CD8-positive, alpha-beta memory T cell (primary cell): ENCODE measurements around the gene CACNB1. TPM values are rescaled to one million over a fixed set of nuclear protein-coding genes. Genes with fewer than 3 reads are reported as not detected.

Experiments used
- CTCF ChIA-PET: fragments of 350-600 bp; sonication (Branson Sonifier 250); formaldehyde crosslinking; loops from one replicate; lab custom pipeline; 2021; ENCODE audit warnings: antibody characterized with exemption; lab: Charles Lee
- POLR2A ChIA-PET: fragments of 350-600 bp; sonication (Branson Sonifier 250); formaldehyde crosslinking; loops from one replicate; lab custom pipeline; 2021; ENCODE audit warnings: antibody characterized with exemption; lab: Charles Lee
- DNase-seq, 5 donors: peaks; one replicate each; pipeline versions ENCODE4 v3.0.0 to v3.0.0-alpha.2; 2020 to 2022; ENCODE audit warnings: mixed read lengths in 1 of 5
- H3K27ac ChIP-seq: one replicate; pipeline ENCODE4 v1.7.0; 2013; ENCODE audit warnings: low read depth, mild to moderate bottlenecking, low read length, moderate library complexity
- H3K27me3 ChIP-seq: 2 replicates; pipeline ENCODE4 v1.7.0; 2013; ENCODE audit warnings: low read length, mild to moderate bottlenecking; ENCODE audit not compliant: insufficient read depth, poor library complexity, severe bottlenecking
- H3K36me3 ChIP-seq: 2 replicates; pipeline ENCODE4 v1.7.0; 2013; ENCODE audit warnings: mild to moderate bottlenecking, low read length, moderate library complexity; ENCODE audit not compliant: insufficient read depth
- H3K4me1 ChIP-seq: 2 replicates; pipeline ENCODE4 v1.7.0; 2013; ENCODE audit warnings: mild to moderate bottlenecking, low read length, moderate library complexity; ENCODE audit not compliant: insufficient read depth
- H3K4me3 ChIP-seq: 2 replicates; pipeline ENCODE4 v1.7.0; 2013; ENCODE audit warnings: mild to moderate bottlenecking, low read length
- H3K9me3 ChIP-seq: 2 replicates; pipeline ENCODE4 v1.7.0; 2013; ENCODE audit warnings: mild to moderate bottlenecking, low read length
- H3K27ac Mint-ChIP-seq, 8 donors: one replicate each; pipeline ENCODE4 v1.8.0; 2020 to 2021; ENCODE audit warnings: mixed read lengths in 8 of 8, mild to moderate bottlenecking in 6 of 8, inconsistent platforms in 3 of 8, moderate library complexity in 3 of 8
- H3K27me3 Mint-ChIP-seq, 2 donors: one replicate each; pipeline ENCODE4 v1.8.0; 2020 to 2021; ENCODE audit warnings: mixed read lengths in 2 of 2, mild to moderate bottlenecking in 1 of 2, moderate library complexity in 1 of 2
- H3K36me3 Mint-ChIP-seq, 3 donors: one replicate each; pipeline ENCODE4 v1.8.0; 2020 to 2021; ENCODE audit warnings: mixed read lengths in 3 of 3, inconsistent platforms in 1 of 3, mild to moderate bottlenecking in 1 of 3
- H3K4me1 Mint-ChIP-seq, 3 donors: one replicate each; pipeline ENCODE4 v1.8.0; 2020 to 2021; ENCODE audit warnings: mixed read lengths in 3 of 3, inconsistent platforms in 1 of 3, mild to moderate bottlenecking in 1 of 3
- H3K4me3 Mint-ChIP-seq, 7 donors: one replicate each; pipeline ENCODE4 v1.8.0; 2020 to 2021; ENCODE audit warnings: mixed read lengths in 7 of 7, mild to moderate bottlenecking in 6 of 7, moderate library complexity in 4 of 7, inconsistent platforms in 2 of 7
- H3K9me3 Mint-ChIP-seq, 5 donors: one replicate each; pipeline ENCODE4 v1.8.0; 2020 to 2022; ENCODE audit warnings: mixed read lengths in 5 of 5, mild to moderate bottlenecking in 3 of 5, moderate library complexity in 2 of 5, inconsistent platforms in 1 of 5
- polyA plus RNA-seq: library from polyadenylated mRNA; unstranded; fragments of 300-500 nt; fragmentation: Illumina TruSeq; gene quantifications from one replicate; pipeline ENCODE4 v1.2.3, GENCODE V29; 2021
- total RNA-seq, 2 experiments: library from RNA; stranded (reverse); gene quantifications; one replicate each; pipeline ENCODE4 v1.2.3, GENCODE V29; 2021

CACNB1 gene
- total and polyA plus RNA-seq, 3 experiments from 2014 or later, result 2.7 to 12.3 (median 10.6) TPM

GRCh38 chr17:39151150-39151942 is 46.1 kb downstream of the CACNB1 start, which contains the start of gene PLXDC1:
PLXDC1 (minus strand) TSS chr17:39151637; CDS start chr17:39151437, 200 bp downstream.
- Histone ChIP-seq H3K36me3 (no peaks in the 10 kb centered on the region), H3K27ac (no peak within 1 kb of the TSS), H3K9me3 (no peaks in the 10 kb centered on the region), H3K4me3 (peak within 1 kb of the TSS; percentile 87), H3K27me3 (no peaks in the 10 kb centered on the region), H3K4me1 (peaks cover 8% of the 10 kb centered on the region)
- Mint-ChIP-seq H3K27me3 (peaks cover 0 to 30% of the 10 kb centered on the region in 2 donors), H3K4me1 (peaks cover 48 to 59% (median 53%) of the 10 kb centered on the region in 3 donors), H3K9me3 (peaks cover 0 to 13% (median 10%) of the 10 kb centered on the region in 5 donors), H3K36me3 (peaks cover 0 to 15% (median 3%) of the 10 kb centered on the region in 3 donors), H3K4me3 (peak within 1 kb of the TSS; percentile 94 to 100 (median 99)), H3K27ac (peak within 1 kb of the TSS; percentile 89 to 99 (median 94))
- peak in 3 of 5 donors; percentile 13 to 52 (median 38) for DNase-seq
- ChIA-PET POLR2A (interaction anchor here (0.6 to 3.3 kb wide), 5 partner anchors 16 to 170 kb away, joined by 3 to 33 read pairs (median 12); partner anchors contain the start of gene RPL19), CTCF (interaction anchor here (0.7 to 6.8 kb wide), 19 partner anchors 7 to 283 kb away, joined by 3 to 128 read pairs (median 21); partner anchors contain the start of genes ARL5C, FBXO47 and LASP1)

DNA sequence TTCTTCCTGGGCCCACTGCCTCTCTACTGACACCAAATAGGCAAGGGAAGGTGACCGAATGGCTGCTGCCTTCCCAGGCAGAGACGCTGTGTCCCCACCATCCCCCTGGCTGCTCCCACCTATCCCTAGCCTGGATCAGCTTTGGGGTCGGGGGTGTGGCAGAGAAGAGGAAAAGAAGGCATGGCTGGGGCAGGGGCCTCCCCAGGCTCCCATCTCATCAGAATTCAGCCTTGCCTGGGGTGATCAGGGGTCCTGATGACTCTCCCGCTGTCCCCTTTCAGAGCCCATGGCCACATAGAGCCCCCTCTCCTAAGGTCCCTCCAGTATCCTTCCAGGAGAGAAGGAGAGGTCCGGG is 46.7 kb downstream of the CACNB1 start:
- Histone ChIP-seq H3K27me3 (no peaks in the 10 kb centered on the region), H3K27ac (no peak overlapping the region), H3K4me3 (peak overlapping the region; percentile 39), H3K9me3 (no peaks in the 10 kb centered on the region), H3K36me3 (no peaks in the 10 kb centered on the region), H3K4me1 (peaks cover 8% of the 10 kb centered on the region)
- CTCF ChIA-PET, result interaction anchor here (1.0 to 6.8 kb wide), 10 partner anchors 14 to 172 kb away, joined by 3 to 128 read pairs (median 24); partner anchors contain the start of gene ARL5C
- H3K4me1 Mint-ChIP-seq, result peaks cover 48 to 59% (median 53%) of the 10 kb centered on the region in 3 donors
- H3K9me3 Mint-ChIP-seq, result peaks cover 0 to 13% (median 10%) of the 10 kb centered on the region in 5 donors
- POLR2A ChIA-PET, result no interaction called here
- peaks cover 0 to 30% of the 10 kb centered on the region in 2 donors for H3K27me3 Mint-ChIP-seq
- H3K4me3 Mint-ChIP-seq, result peak overlapping the region; percentile 82 to 92 (median 84)
- peaks cover 0 to 15% (median 3%) of the 10 kb centered on the region in 3 donors for H3K36me3 Mint-ChIP-seq
- no peak for DNase-seq
- peak overlapping the region in 6 of 8 donors; percentile 47 to 93 (median 82) for H3K27ac Mint-ChIP-seq

- POLR2A ChIA-PET, result no interaction called here
- Mint-ChIP-seq H3K4me3 (peak overlapping the region; percentile 82 to 92 (median 84)), H3K9me3 (peaks cover 0 to 13% (median 10%) of the 10 kb centered on the region in 5 donors), H3K4me1 (peaks cover 50 to 62% (median 53%) of the 10 kb centered on the region in 3 donors), H3K36me3 (peaks cover 0 to 15% (median 3%) of the 10 kb centered on the region in 3 donors), H3K27me3 (peaks cover 0 to 27% of the 10 kb centered on the region in 2 donors), H3K27ac (peak overlapping the region in 5 of 8 donors; percentile 41 to 81 (median 53))
- no peaks in the 10 kb centered on the region for H3K9me3 ChIP-seq
- no peak for DNase-seq
- no peaks in the 10 kb centered on the region for H3K27me3 ChIP-seq
- no peak overlapping the region for H3K4me3 ChIP-seq
- CTCF ChIA-PET, result interaction anchor here (1.0 to 6.8 kb wide), 6 partner anchors 15 to 167 kb away, joined by 4 to 128 read pairs (median 46); no protein-coding TSS in a partner anchor
- peaks cover 8% of the 10 kb centered on the region for H3K4me1 ChIP-seq
- H3K27ac ChIP-seq, result no peak overlapping the region
- H3K36me3 ChIP-seq, result no peaks in the 10 kb centered on the region
Measured at GRCh38 chr17:39150104-39150634, 47.3 kb downstream of the CACNB1 start.

GRCh38 chr17:39147221-39148185 is 50.0 kb downstream of the CACNB1 start:
- peaks cover 33 to 48% (median 34%) of the 10 kb centered on the region in 3 donors for H3K4me1 Mint-ChIP-seq
- DNase-seq, result no peak
- H3K36me3 ChIP-seq, result no peaks in the 10 kb centered on the region
- H3K4me1 ChIP-seq, result peaks cover 8% of the 10 kb centered on the region
- no peak overlapping the region for H3K4me3 ChIP-seq
- H3K36me3 Mint-ChIP-seq, result peaks cover 0 to 1% (median 0%) of the 10 kb centered on the region in 3 donors
- peak overlapping the region in 5 of 8 donors; percentile 24 to 68 (median 44) for H3K27ac Mint-ChIP-seq
- no peaks in the 10 kb centered on the region for H3K27me3 ChIP-seq
- H3K9me3 ChIP-seq, result no peaks in the 10 kb centered on the region
- H3K27me3 Mint-ChIP-seq, result peaks cover 0 to 6% of the 10 kb centered on the region in 2 donors
- H3K27ac ChIP-seq, result no peak overlapping the region
- no peaks in the 10 kb centered on the region for H3K9me3 Mint-ChIP-seq
- POLR2A ChIA-PET, result no interaction called here
- CTCF ChIA-PET, result interaction anchor here (1.1 to 1.2 kb wide), 2 partner anchors 17 to 221 kb away, joined by 3 to 4 read pairs; no protein-coding TSS in a partner anchor
- peak overlapping the region in 2 of 7 donors; percentile 19 to 85 for H3K4me3 Mint-ChIP-seq

DNA sequence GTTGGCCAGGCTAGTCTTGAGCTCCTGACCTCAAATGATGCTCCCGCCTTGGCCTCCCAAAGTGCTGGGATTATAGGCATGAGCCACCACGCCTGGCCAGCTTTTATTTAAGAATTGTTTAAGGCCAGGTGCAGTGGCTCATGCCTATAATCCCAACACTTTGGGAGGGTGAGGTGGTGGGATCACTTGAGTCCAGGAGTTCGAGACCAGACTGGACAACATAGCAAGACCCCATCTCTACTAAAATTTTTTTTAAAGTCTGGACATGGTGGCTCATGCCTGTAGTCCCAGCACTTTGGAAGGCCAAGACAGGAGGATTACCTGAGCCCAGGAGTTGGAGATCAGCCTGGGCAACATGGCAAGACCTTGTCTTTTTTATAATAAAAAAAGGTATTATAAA is 51.2 kb downstream of the CACNB1 start:
- peaks cover 8% of the 10 kb centered on the region for H3K4me1 ChIP-seq
- H3K27me3 Mint-ChIP-seq, result peaks cover 0 to 3% of the 10 kb centered on the region in 2 donors

DNA sequence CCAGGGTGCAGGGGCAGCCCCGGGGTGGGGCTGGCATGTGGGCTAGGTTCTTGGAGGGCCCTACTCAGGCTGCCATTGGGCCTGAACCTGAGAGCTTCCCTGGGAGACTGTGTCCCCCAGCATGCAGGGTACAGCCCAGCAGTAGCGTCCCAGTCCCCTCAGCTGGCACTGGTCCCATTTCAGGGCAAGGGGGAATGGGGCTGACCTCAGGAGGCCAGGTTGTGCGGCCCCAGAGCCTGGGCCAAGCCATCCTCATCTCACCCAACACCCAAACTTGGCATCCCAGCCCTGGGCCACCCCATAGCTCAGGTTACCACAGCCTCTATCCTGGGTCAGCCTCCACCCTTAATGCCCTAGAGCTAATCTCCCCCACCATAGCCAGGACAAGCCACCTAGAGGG is 52.3 kb downstream of the CACNB1 start:
- no peak for DNase-seq
- no peaks in the 10 kb centered on the region for H3K4me1 ChIP-seq
- no peaks in the 10 kb centered on the region for H3K9me3 ChIP-seq
- ChIA-PET POLR2A (interaction anchor here (1.0 kb wide), 1 partner anchor 9 kb away, joined by 3 read pairs; no protein-coding TSS in a partner anchor), CTCF (interaction anchor here (1.0 to 2.2 kb wide), 5 partner anchors 8 to 75 kb away, joined by 3 to 14 read pairs (median 4); no protein-coding TSS in a partner anchor)
- Mint-ChIP-seq H3K27me3 (peaks cover 0 to 3% of the 10 kb centered on the region in 2 donors), H3K4me3 (no peak overlapping the region), H3K9me3 (no peaks in the 10 kb centered on the region), H3K36me3 (no peaks in the 10 kb centered on the region), H3K4me1 (peaks cover 16 to 30% (median 18%) of the 10 kb centered on the region in 3 donors), H3K27ac (peak overlapping the region in 1 of 8 donors; percentile 23)
- H3K4me3 ChIP-seq, result no peak overlapping the region
- H3K27me3 ChIP-seq, result no peaks in the 10 kb centered on the region
- no peaks in the 10 kb centered on the region for H3K36me3 ChIP-seq
- no peak overlapping the region for H3K27ac ChIP-seq

More for the DNA sequence above, 51.2 kb downstream of the CACNB1 start:
- no peak overlapping the region for H3K4me3 Mint-ChIP-seq
- no peaks in the 10 kb centered on the region for H3K36me3 Mint-ChIP-seq
- H3K4me1 Mint-ChIP-seq, result peaks cover 25 to 39% (median 26%) of the 10 kb centered on the region in 3 donors
- no peak overlapping the region for H3K27ac Mint-ChIP-seq
- no peaks in the 10 kb centered on the region for H3K27me3 ChIP-seq
- CTCF ChIA-PET, result interaction anchor here (0.8 to 1.1 kb wide), 2 partner anchors 18 to 54 kb away, joined by 3 to 4 read pairs; no protein-coding TSS in a partner anchor
- H3K9me3 Mint-ChIP-seq, result no peaks in the 10 kb centered on the region
- no peaks in the 10 kb centered on the region for H3K36me3 ChIP-seq
- POLR2A ChIA-PET, result interaction anchor here (1.0 kb wide), 1 partner anchor 8 kb away, joined by 3 read pairs; no protein-coding TSS in a partner anchor
- H3K4me3 ChIP-seq, result no peak overlapping the region
- no peak overlapping the region for H3K27ac ChIP-seq
- no peaks in the 10 kb centered on the region for H3K9me3 ChIP-seq
- no peak for DNase-seq

GRCh38 chr17:39144416-39144840 is 53.0 kb downstream of the CACNB1 start:
- peak overlapping the region in 1 of 8 donors; percentile 50 for H3K27ac Mint-ChIP-seq
- peaks cover 9 to 23% (median 11%) of the 10 kb centered on the region in 3 donors for H3K4me1 Mint-ChIP-seq
- Histone ChIP-seq H3K27me3 (no peaks in the 10 kb centered on the region), H3K36me3 (no peaks in the 10 kb centered on the region), H3K27ac (no peak overlapping the region), H3K9me3 (no peaks in the 10 kb centered on the region), H3K4me1 (no peaks in the 10 kb centered on the region), H3K4me3 (no peak overlapping the region)
- no peaks in the 10 kb centered on the region for H3K9me3 Mint-ChIP-seq
- H3K4me3 Mint-ChIP-seq, result peak overlapping the region in 1 of 7 donors; percentile 40
- ChIA-PET POLR2A (no interaction called here), CTCF (interaction anchor here (1.0 to 2.2 kb wide), 7 partner anchors 9 to 161 kb away, joined by 3 to 14 read pairs (median 4); no protein-coding TSS in a partner anchor)
- H3K27me3 Mint-ChIP-seq, result no peaks in the 10 kb centered on the region
- no peaks in the 10 kb centered on the region for H3K36me3 Mint-ChIP-seq
- no peak for DNase-seq
